Stomach (tissue), 4 donors: ENCODE measurements around the gene PMF1.
"Not testable (repeated sequence)": the region's sequence is repeated elsewhere in the genome, so short reads cannot be mapped to it uniquely, and the experiment has no call there.

Experiments used
- EP300 ChIP-seq: sonication (generic); formaldehyde crosslinking; IDR thresholded peaks from one replicate; pipeline ENCODE4 v1.6.1; 2017; ENCODE audit warnings: antibody characterized with exemption
- POLR2A ChIP-seq, 4 donors: fragments of 450-650 bp; IDR thresholded peaks; one replicate each; pipeline ENCODE4 v1.6.1; 2016; ENCODE audit warnings: antibody characterized with exemption in 4 of 4, control low read depth in 2 of 4, mild to moderate bottlenecking in 1 of 4, moderate library complexity in 1 of 4
- POLR2AphosphoS5 ChIP-seq, 3 donors: sonication (generic); formaldehyde crosslinking; IDR thresholded peaks; one replicate each; pipeline ENCODE4 v1.6.1; 2016; ENCODE audit warnings: antibody characterized with exemption in 3 of 3
- TF ChIP-seq, protein P1 (sequence below), 7 experiments: fragments of 450-650 bp in 4 of 7; fragments of 200-600 bp in 3 of 7; sonication (generic) in 3 of 7; IDR thresholded peaks; one replicate each; pipeline ENCODE4 v1.5.1; 2016 to 2019; ENCODE audit warnings: antibody characterized with exemption in 7 of 7, control low read depth in 2 of 7, mild to moderate bottlenecking in 1 of 7

GRCh38 chr1:156181391-156181924 lies 31.3 kb upstream of the PMF1 start:
- not testable (repeated sequence) for TF ChIP-seq POLR2A (IDR thresholded peaks at IDR 0.05); POLR2AphosphoS5 (IDR thresholded peaks at IDR 0.05); EP300
- TF ChIP-seq, protein P1, sequence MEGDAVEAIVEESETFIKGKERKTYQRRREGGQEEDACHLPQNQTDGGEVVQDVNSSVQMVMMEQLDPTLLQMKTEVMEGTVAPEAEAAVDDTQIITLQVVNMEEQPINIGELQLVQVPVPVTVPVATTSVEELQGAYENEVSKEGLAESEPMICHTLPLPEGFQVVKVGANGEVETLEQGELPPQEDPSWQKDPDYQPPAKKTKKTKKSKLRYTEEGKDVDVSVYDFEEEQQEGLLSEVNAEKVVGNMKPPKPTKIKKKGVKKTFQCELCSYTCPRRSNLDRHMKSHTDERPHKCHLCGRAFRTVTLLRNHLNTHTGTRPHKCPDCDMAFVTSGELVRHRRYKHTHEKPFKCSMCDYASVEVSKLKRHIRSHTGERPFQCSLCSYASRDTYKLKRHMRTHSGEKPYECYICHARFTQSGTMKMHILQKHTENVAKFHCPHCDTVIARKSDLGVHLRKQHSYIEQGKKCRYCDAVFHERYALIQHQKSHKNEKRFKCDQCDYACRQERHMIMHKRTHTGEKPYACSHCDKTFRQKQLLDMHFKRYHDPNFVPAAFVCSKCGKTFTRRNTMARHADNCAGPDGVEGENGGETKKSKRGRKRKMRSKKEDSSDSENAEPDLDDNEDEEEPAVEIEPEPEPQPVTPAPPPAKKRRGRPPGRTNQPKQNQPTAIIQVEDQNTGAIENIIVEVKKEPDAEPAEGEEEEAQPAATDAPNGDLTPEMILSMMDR (IDR thresholded peaks at IDR 0.05) = not testable (repeated sequence)
